Progenitor cell of endocrine pancreas (in vitro differentiated cells): ENCODE data around the gene IL21R. TPM values are rescaled to one million over a fixed set of nuclear protein-coding genes. Genes with fewer than 3 reads are reported as not detected.

Source experiments
- DNase-seq: peaks from one replicate; pipeline ENCODE4 v3.0.0; 2021; ENCODE audit warnings: low spot score; ENCODE audit not compliant: unreplicated experiment
- H3K27ac Mint-ChIP-seq: 2 replicates; pipeline ENCODE4 v1.8.0; 2021; ENCODE audit warnings: mild to moderate bottlenecking, moderate library complexity, mixed read lengths
- H3K27me3 Mint-ChIP-seq: 2 replicates; pipeline ENCODE4 v1.8.0; 2021; ENCODE audit warnings: mixed read lengths
- H3K36me3 Mint-ChIP-seq: 2 replicates; pipeline ENCODE4 v1.8.0; 2022; ENCODE audit warnings: mixed read lengths; ENCODE audit not compliant: insufficient read depth
- H3K4me1 Mint-ChIP-seq: 2 replicates; pipeline ENCODE4 v1.8.0; 2021; ENCODE audit warnings: low read depth, mixed read lengths
- H3K4me3 Mint-ChIP-seq: 2 replicates; pipeline ENCODE4 v1.8.0; 2021; ENCODE audit warnings: low read depth, mild to moderate bottlenecking, moderate library complexity, mixed read lengths
- H3K9me3 Mint-ChIP-seq: 2 replicates; pipeline ENCODE4 v1.8.0; 2021; ENCODE audit warnings: low read depth, mixed read lengths
- CTCF ChIP-seq: fragments of 200-600 bp; sonication (generic); IDR thresholded peaks from one replicate; pipeline ENCODE4 v1.5.0; 2021; ENCODE audit warnings: antibody characterized with exemption, mild to moderate bottlenecking; ENCODE audit not compliant: unreplicated experiment
- total RNA-seq: library from RNA; stranded (reverse); gene quantifications from 2 replicates; pipeline ENCODE4 v1.2.1, GENCODE V29; 2021

IL21R gene
- total RNA-seq, 1 donor from 2014 or later = not detected

GRCh38 chr16:27402569-27402963, 592 bp downstream of the IL21R start:
- Mint-ChIP-seq H3K4me3 (no peak overlapping the region), H3K27ac (no peak overlapping the region), H3K4me1 (no peaks in the 10 kb centered on the region), H3K27me3 (peaks cover 6% of the 10 kb centered on the region), H3K36me3 (no peaks in the 10 kb centered on the region), H3K9me3 (no peaks in the 10 kb centered on the region)
- no peak for DNase-seq
- no peak for TF ChIP-seq CTCF

GRCh38 chr16:27402964-27403600, 1.1 kb downstream of the IL21R start:
- H3K27ac Mint-ChIP-seq = no peak overlapping the region

GRCh38 chr16:27403601-27403992, 1.6 kb downstream of the IL21R start:
- H3K4me3 Mint-ChIP-seq = no peak overlapping the region
- no peaks in the 10 kb centered on the region for H3K36me3 Mint-ChIP-seq
- no peaks in the 10 kb centered on the region for H3K4me1 Mint-ChIP-seq

More at GRCh38 chr16:27402964-27403600, 1.1 kb downstream of the IL21R start:
- Mint-ChIP-seq H3K4me1 (no peaks in the 10 kb centered on the region), H3K9me3 (no peaks in the 10 kb centered on the region), H3K4me3 (no peak overlapping the region), H3K36me3 (no peaks in the 10 kb centered on the region), H3K27me3 (peaks cover 6% of the 10 kb centered on the region)
- no peak for TF ChIP-seq CTCF
- no peak for DNase-seq

GRCh38 chr16:27404163-27404823, 2.3 kb downstream of the IL21R start:
- Mint-ChIP-seq H3K9me3 (no peaks in the 10 kb centered on the region), H3K27ac (no peak overlapping the region), H3K36me3 (no peaks in the 10 kb centered on the region), H3K27me3 (peaks cover 6% of the 10 kb centered on the region), H3K4me1 (no peaks in the 10 kb centered on the region), H3K4me3 (no peak overlapping the region)
- DNase-seq = no peak
- no peak for TF ChIP-seq CTCF

More at GRCh38 chr16:27403601-27403992, 1.6 kb downstream of the IL21R start:
- Mint-ChIP-seq H3K9me3 (no peaks in the 10 kb centered on the region), H3K27ac (no peak overlapping the region), H3K27me3 (peaks cover 6% of the 10 kb centered on the region)
- DNase-seq = no peak
- no peak for TF ChIP-seq CTCF

GRCh38 chr16:27405546-27406451, 3.8 kb downstream of the IL21R start:
- no peak for DNase-seq
- no peaks in the 10 kb centered on the region for H3K36me3 Mint-ChIP-seq
- peaks cover 6% of the 10 kb centered on the region for H3K27me3 Mint-ChIP-seq

More at GRCh38 chr16:27405546-27406451, 3.8 kb downstream of the IL21R start:
- no peak for TF ChIP-seq CTCF
- Mint-ChIP-seq H3K9me3 (no peaks in the 10 kb centered on the region), H3K4me3 (no peak overlapping the region), H3K27ac (no peak overlapping the region), H3K4me1 (no peaks in the 10 kb centered on the region)
